IMR-90 (cell line): ENCODE measurements around the gene IL1RAPL1. TPM values are rescaled to one million over a fixed set of nuclear protein-coding genes. Genes with fewer than 3 reads are reported as not detected.

Experiments used
- ATAC-seq: fragments of 200-7000 bp; cut with Tn5 transposase; 2 replicates; pipeline ENCODE4 v1.9.1; 2020; ENCODE audit warnings: low read depth, mild to moderate bottlenecking, moderate library complexity
- BruUV-seq: library from RNA; stranded (reverse); fragments of 400-500 nt; replicated peaks from 2 replicates; lab custom pipeline; 2021; lab: Mats Ljungman, UMichigan
- CTCF ChIA-PET: fragments of 300-600 bp; formaldehyde crosslinking; extraction: SDS; loops from one replicate; lab custom pipeline; 2021; ENCODE audit warnings: antibody characterized with exemption; lab: Yijun Ruan, JAX
- POLR2A ChIA-PET: fragments of 300-600 bp; sonication (Branson Sonifier 250); formaldehyde crosslinking; loops from one replicate; lab custom pipeline; 2022; ENCODE audit warnings: antibody characterized with exemption; ENCODE audit not compliant: unreplicated experiment; lab: Charles Lee
- DNase-seq: peaks from one replicate; pipeline ENCODE4 v3.0.0; 2013
- H2AFZ ChIP-seq: replicated peaks from 2 replicates; pipeline ENCODE3; 2013; ENCODE audit warnings: low read length, mild to moderate bottlenecking; ENCODE audit not compliant: poor library complexity
- H2AK5ac ChIP-seq: 2 replicates; pipeline ENCODE4 v1.6.1; 2013; ENCODE audit warnings: low read depth, low read length, inconsistent platforms
- H2AK9ac ChIP-seq: replicated peaks from 2 replicates; pipeline ENCODE3; 2013; ENCODE audit warnings: mild to moderate bottlenecking, low read depth, low read length, moderate library complexity; ENCODE audit not compliant: poor library complexity
- H2BK120ac ChIP-seq: 2 replicates; pipeline ENCODE4 v1.6.1; 2013; ENCODE audit warnings: low read depth, low read length, inconsistent platforms
- H2BK15ac ChIP-seq: 3 replicates; pipeline ENCODE4 v1.6.1; 2013; ENCODE audit warnings: low read depth, low read length, inconsistent platforms
- H2BK20ac ChIP-seq: 2 replicates; pipeline ENCODE4 v1.6.1; 2013; ENCODE audit warnings: low read depth, mild to moderate bottlenecking, inconsistent platforms, low read length, moderate library complexity
- H2BK5ac ChIP-seq: 2 replicates; pipeline ENCODE4 v1.6.1; 2013; ENCODE audit warnings: mild to moderate bottlenecking, low read depth, low read length, inconsistent platforms; ENCODE audit not compliant: poor library complexity, severe bottlenecking
- H3K14ac ChIP-seq: replicated peaks from 2 replicates; pipeline ENCODE4 v1.6.1; 2013; ENCODE audit warnings: low read depth, low read length, inconsistent platforms
- H3K18ac ChIP-seq: 2 replicates; pipeline ENCODE4 v1.6.1; 2013; ENCODE audit warnings: low read depth, low read length, control low read depth
- H3K23ac ChIP-seq: 2 replicates; pipeline ENCODE4 v1.6.1; 2013; ENCODE audit warnings: low read depth, low read length, inconsistent platforms
- H3K27ac ChIP-seq: 2 replicates; pipeline ENCODE4 v1.5.1; 2013; ENCODE audit warnings: mild to moderate bottlenecking, control low read depth, low read length; ENCODE audit not compliant: insufficient read depth
- H3K27me3 ChIP-seq: 2 replicates; pipeline ENCODE4 v1.6.1; 2013; ENCODE audit warnings: low read length; ENCODE audit not compliant: control insufficient read depth, insufficient read depth
- H3K36me3 ChIP-seq: 2 replicates; pipeline ENCODE4 v1.6.1; 2013; ENCODE audit warnings: low read length, mixed read lengths; ENCODE audit not compliant: control insufficient read depth, insufficient read depth
- H3K4ac ChIP-seq: 2 replicates; pipeline ENCODE4 v1.6.1; 2013; ENCODE audit warnings: low read depth, low read length, inconsistent platforms
- H3K4me1 ChIP-seq: 2 replicates; pipeline ENCODE4 v1.6.1; 2013; ENCODE audit warnings: low read length, mixed read lengths; ENCODE audit not compliant: control insufficient read depth, insufficient read depth
- H3K4me2 ChIP-seq: 2 replicates; pipeline ENCODE4 v1.6.1; 2013; ENCODE audit warnings: low read depth, mild to moderate bottlenecking, control low read depth, low read length, moderate library complexity
- H3K4me3 ChIP-seq: 2 replicates; pipeline ENCODE4 v1.5.1; 2013; ENCODE audit warnings: low read depth, mild to moderate bottlenecking, control low read depth, low read length, moderate library complexity; ENCODE audit not compliant: insufficient read depth
- H3K56ac ChIP-seq: 2 replicates; pipeline ENCODE4 v1.6.1; 2013; ENCODE audit warnings: low read length, inconsistent platforms; ENCODE audit not compliant: insufficient read depth; ENCODE audit errors: extremely low read depth
- H3K79me1 ChIP-seq, 2 experiments: 2 replicates each; pipeline ENCODE4 v1.6.1; 2013; ENCODE audit warnings: low read length in 2 of 2, inconsistent platforms in 1 of 2, low read depth in 1 of 2
- H3K9ac ChIP-seq: 2 replicates; pipeline ENCODE4 v1.6.1; 2013; ENCODE audit warnings: low read depth, low read length, control low read depth
- H3K9me1 ChIP-seq: 2 replicates; pipeline ENCODE4 v1.6.1; 2013; ENCODE audit warnings: low read length, inconsistent platforms; ENCODE audit not compliant: insufficient read depth
- H3K9me3 ChIP-seq: 2 replicates; pipeline ENCODE4 v1.6.1; 2013; ENCODE audit warnings: low read length; ENCODE audit not compliant: control insufficient read depth, insufficient read depth
- H4K20me1 ChIP-seq: 2 replicates; pipeline ENCODE4 v1.6.1; 2013; ENCODE audit warnings: low read length, inconsistent platforms; ENCODE audit not compliant: insufficient read depth
- H4K5ac ChIP-seq: 2 replicates; pipeline ENCODE4 v1.6.1; 2013; ENCODE audit warnings: mild to moderate bottlenecking, low read depth, low read length, control low read depth
- H4K8ac ChIP-seq, 2 experiments: 2 replicates each; pipeline ENCODE4 v1.6.1; 2013; ENCODE audit warnings: low read depth in 2 of 2, low read length in 2 of 2, control low read depth in 1 of 2, inconsistent platforms in 1 of 2
- H4K91ac ChIP-seq: 2 replicates; pipeline ENCODE4 v1.6.1; 2013; ENCODE audit warnings: low read depth, low read length, inconsistent platforms; ENCODE audit not compliant: insufficient read depth
- BHLHE40 ChIP-seq: fragments of 150-350 bp; IDR thresholded peaks from 2 replicates; pipeline ENCODE4 v1.6.1; 2016; ENCODE audit warnings: mild to moderate bottlenecking, low read depth, low read length
- CEBPB ChIP-seq: IDR thresholded peaks from 2 replicates; pipeline ENCODE4 v1.6.1; 2012; ENCODE audit warnings: low read depth, low read length, improper control_type of control experiment
- CTCF ChIP-seq: conservative IDR thresholded peaks from 2 replicates; pipeline ENCODE4 v1.5.1; 2012; ENCODE audit warnings: mild to moderate bottlenecking, low read depth, low read length, improper control_type of control experiment
- FOS ChIP-seq: fragments of 150-350 bp; IDR thresholded peaks from 2 replicates; pipeline ENCODE4 v1.6.1; 2016; ENCODE audit warnings: low read depth, low read length
- MAFK ChIP-seq: IDR thresholded peaks from 2 replicates; pipeline ENCODE4 v1.6.1; 2012; ENCODE audit warnings: low read depth, low read length, improper control_type of control experiment
- MAZ ChIP-seq: IDR thresholded peaks from 2 replicates; pipeline ENCODE4 v1.6.1; 2012; ENCODE audit warnings: low read depth, mild to moderate bottlenecking, low read length, improper control_type of control experiment, moderate library complexity, borderline replicate concordance
- MXI1 ChIP-seq: IDR thresholded peaks from 2 replicates; pipeline ENCODE4 v1.6.1; 2012; ENCODE audit warnings: low read depth, mild to moderate bottlenecking, low read length, moderate library complexity, borderline replicate concordance
- NFE2L2 ChIP-seq: fragments of 150-350 bp; IDR thresholded peaks from 2 replicates; pipeline ENCODE4 v1.6.1; 2016; ENCODE audit warnings: low read depth, mild to moderate bottlenecking, low read length
- POLR2A ChIP-seq: IDR thresholded peaks from 2 replicates; pipeline ENCODE4 v1.6.1; 2012; ENCODE audit warnings: mild to moderate bottlenecking, low read depth, low read length
- RCOR1 ChIP-seq: IDR thresholded peaks from 2 replicates; pipeline ENCODE4 v1.6.1; 2012; ENCODE audit warnings: mild to moderate bottlenecking, low read length, improper control_type of control experiment; ENCODE audit not compliant: insufficient replicate concordance
- RFX5 ChIP-seq: IDR thresholded peaks from 2 replicates; pipeline ENCODE4 v1.8.0; 2012; ENCODE audit warnings: low read depth, mild to moderate bottlenecking, low read length, moderate library complexity
- SMC3 ChIP-seq: fragments of 150-350 bp; IDR thresholded peaks from 2 replicates; pipeline ENCODE4 v1.6.1; 2016; ENCODE audit warnings: low read depth, mild to moderate bottlenecking, antibody characterized with exemption, low read length, moderate library complexity
- USF2 ChIP-seq: fragments of 150-350 bp; IDR thresholded peaks from 2 replicates; pipeline ENCODE4 v1.6.1; 2017; ENCODE audit warnings: mild to moderate bottlenecking, antibody characterized with exemption, low read length, low read depth
- WGBS, 2 experiments: methylation state at CpG; one replicate each; pipeline versions ENCODE4 v1.1.5 to v1.1.7; 2013; ENCODE audit warnings: missing lambda C conversion rate in 2 of 2; ENCODE audit not compliant: insufficient read length in 1 of 2; ENCODE audit errors: extremely low coverage in 2 of 2; 5-methylcytosine and 5-hydroxymethylcytosine counted together
- dilution Hi-C: fragments of 300-500 bp; cut with HindIII; formaldehyde crosslinking; loops from one replicate; pipeline ENCODE4 v1.14.3; 2018; ENCODE audit warnings: low sequenced_read_pairs; ENCODE audit not compliant: unreplicated experiment
- in situ Hi-C: fragments of 300-500 bp; cut with MboI; formaldehyde crosslinking; loops from 3 replicates; pipeline ENCODE4 v1.14.3; 2019; ENCODE audit warnings: low sequenced_read_pairs, inconsistent platforms, mixed read lengths
- intact Hi-C: fragments of 100-400 bp; cut with micrococcal nuclease; formaldehyde crosslinking; loops from 2 replicates; pipeline ENCODE4 v1.10.0; 2022
- polyA plus RNA-seq, 3 experiments: library from polyadenylated mRNA; depleted of rRNA; stranded (reverse); fragments of >200 nt; gene quantifications; 2 replicates each; pipeline ENCODE4 v1.2.3, GENCODE V29; 2012; ENCODE audit warnings: low replicate concordance in 1 of 3
- total RNA-seq: library from RNA; depleted of rRNA; stranded (reverse); fragments of >200 nt; gene quantifications from 2 replicates; pipeline ENCODE4 v1.2.3, GENCODE V29; 2012
- TF ChIP-seq, protein P1 (sequence below): fragments of 150-350 bp; IDR thresholded peaks from 2 replicates; pipeline ENCODE4 v1.6.1; 2016; ENCODE audit warnings: low read depth, mild to moderate bottlenecking, low read length, moderate library complexity, borderline replicate concordance

Gene IL1RAPL1
- total and polyA plus RNA-seq, 2 of the 4 experiments (the other 2 are of a cell fraction): 1.5 to 9.0 TPM

DNA sequence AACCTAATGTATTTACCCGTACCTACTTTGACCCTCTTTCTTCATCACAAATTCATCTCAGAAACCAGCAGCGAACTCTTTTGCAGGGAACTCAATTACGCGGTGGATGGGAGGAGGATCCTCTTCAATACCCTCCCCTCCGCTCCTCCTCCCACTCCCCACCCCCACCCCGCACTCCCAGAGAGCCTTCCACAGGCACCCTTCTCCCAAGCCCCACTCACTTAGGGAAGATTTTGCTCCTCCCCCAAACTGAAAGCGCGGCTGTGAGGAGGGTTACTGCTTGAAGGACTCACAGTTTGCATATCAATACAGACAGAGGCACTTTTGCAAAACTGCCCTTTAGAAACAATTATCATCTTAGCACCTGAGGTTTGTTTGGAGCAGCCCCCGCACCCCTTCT is 960 bp upstream of the IL1RAPL1 start:
- intact Hi-C loops: loop anchor here (2.0 to 10.0 kb wide), 10 partner anchors 261 to 1476 kb away; no protein-coding TSS in a partner anchor
- ATAC-seq: peak; percentile 60

More for the DNA sequence above, 960 bp upstream of the IL1RAPL1 start:
- Histone ChIP-seq H2BK5ac (no peak overlapping the region), H3K4me3 (peak overlapping the region; percentile 63), H3K4ac (peak overlapping the region; percentile 43; the same call in 1 of the 2 replicates), H3K27ac (peak overlapping the region; percentile 57; the same call in 1 of the 2 replicates), H3K56ac (no peak overlapping the region; the same call in 1 of the 2 replicates), H3K18ac (peak overlapping the region; percentile 41; the same call in 1 of the 2 replicates), H3K4me2 (peak overlapping the region; percentile 88), H3K9ac (peak overlapping the region; percentile 48; the same call in 1 of the 2 replicates), H2AFZ (peak overlapping the region; percentile 80), H3K4me1 (no peaks in the 10 kb centered on the region), H2BK15ac (no peak overlapping the region), H4K20me1 (no peaks in the 10 kb centered on the region), H4K91ac (no peak overlapping the region), H3K36me3 (no peaks in the 10 kb centered on the region), H3K9me3 (no peaks in the 10 kb centered on the region), H3K27me3 (no peaks in the 10 kb centered on the region), H4K5ac (0 out of 2 replicates have a peak overlapping the region, but pooled peaks have one; percentile 19), H3K79me1 (no peaks in the 10 kb centered on the region; a peak in 1 of 4 replicates), H3K23ac (peak overlapping the region; percentile 56), H2AK5ac (no peak overlapping the region), H3K14ac (no peak overlapping the region), H2AK9ac (no peak overlapping the region), H3K9me1 (no peaks in the 10 kb centered on the region), H2BK20ac (no peak overlapping the region), H2BK120ac (no peak overlapping the region), H4K8ac (0 out of 4 replicates have a peak overlapping the region, but pooled peaks of 1 of the 2 experiments have one; percentile 36)
- CTCF ChIA-PET: no interaction called here
- BruUV-seq: no TSS peak
- WGBS, 2 experiments: no CpG with 5 or more reads among the region's 9 CpGs
- TF ChIP-seq MAZ: no peak
- TF ChIP-seq MAFK: no peak
- no peak for TF ChIP-seq CEBPB
- no peak for TF ChIP-seq MXI1
- no peak for TF ChIP-seq CTCF
- TF ChIP-seq NFE2L2: no peak
- no peak for TF ChIP-seq BHLHE40
- TF ChIP-seq USF2: no peak
- no peak for TF ChIP-seq RFX5
- no peak for TF ChIP-seq RCOR1
- TF ChIP-seq, protein P1, sequence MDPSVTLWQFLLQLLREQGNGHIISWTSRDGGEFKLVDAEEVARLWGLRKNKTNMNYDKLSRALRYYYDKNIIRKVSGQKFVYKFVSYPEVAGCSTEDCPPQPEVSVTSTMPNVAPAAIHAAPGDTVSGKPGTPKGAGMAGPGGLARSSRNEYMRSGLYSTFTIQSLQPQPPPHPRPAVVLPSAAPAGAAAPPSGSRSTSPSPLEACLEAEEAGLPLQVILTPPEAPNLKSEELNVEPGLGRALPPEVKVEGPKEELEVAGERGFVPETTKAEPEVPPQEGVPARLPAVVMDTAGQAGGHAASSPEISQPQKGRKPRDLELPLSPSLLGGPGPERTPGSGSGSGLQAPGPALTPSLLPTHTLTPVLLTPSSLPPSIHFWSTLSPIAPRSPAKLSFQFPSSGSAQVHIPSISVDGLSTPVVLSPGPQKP: no peak
- TF ChIP-seq SMC3: no peak
- TF ChIP-seq POLR2A: no peak
- TF ChIP-seq FOS: no peak
- DNase-seq: peak; percentile 45
- POLR2A ChIA-PET: no interaction called here
- dilution Hi-C loops (no loop called here), in situ Hi-C loops (loop anchor here (25.0 kb wide), 1 partner anchor 1476 kb away; no protein-coding TSS in a partner anchor)
